Mucosa of descending colon (tissue), 3 donors: Measurements from ENCODE around the gene DHPS. TPM values are rescaled to one million over a fixed set of nuclear protein-coding genes. Genes with fewer than 3 reads are reported as not detected.
"Not testable (repeated sequence)": the region's sequence is repeated elsewhere in the genome, so short reads cannot be mapped to it uniquely, and the experiment has no call there.

Experiments used
- ATAC-seq: fragments of 200-7000 bp; cut with Tn5 transposase; one replicate; pipeline ENCODE4 v1.9.1; 2020; ENCODE audit warnings: mild to moderate bottlenecking, moderate library complexity
- DNase-seq, 3 donors: peaks; one replicate each; pipeline ENCODE4 v3.0.0-alpha.2; 2020
- H3K36me3 ChIP-seq: fragments of 200-600 bp; one replicate; pipeline ENCODE4 v1.8.0; 2021; ENCODE audit warnings: low read depth, mild to moderate bottlenecking
- H3K4me1 ChIP-seq: fragments of 200-600 bp; one replicate; pipeline ENCODE4 v1.8.0; 2021; ENCODE audit warnings: low read depth, mild to moderate bottlenecking
- H3K4me3 ChIP-seq: fragments of 200-600 bp; one replicate; pipeline ENCODE4 v1.8.0; 2021; ENCODE audit warnings: mild to moderate bottlenecking
- H3K9me3 ChIP-seq: fragments of 200-600 bp; one replicate; pipeline ENCODE4 v1.8.0; 2021; ENCODE audit warnings: mild to moderate bottlenecking
- intact Hi-C, 2 donors: fragments of 100-400 bp; cut with DNase I in 1 of 2; cut with micrococcal nuclease in 1 of 2; formaldehyde crosslinking; loops; one replicate each; pipeline versions ENCODE4 v1.11.0 to v1.11.1; 2022; cut with DNase I, micrococcal nuclease
- long read RNA-seq, 2 donors: library from polyadenylated mRNA; unstranded; transcript quantifications; one replicate each; pipeline ENCODE4 v2.0.0, GENCODE V29; 2019 to 2021
- total RNA-seq, 3 donors: library from RNA; stranded (reverse); fragmentation: NEBNext Ultra II Directional in 2 of 3; extraction: Animal tissue kit (Norgen Biotek cat#: 25700) in 2 of 3; gene quantifications; one replicate each; pipeline versions ENCODE4 v1.2.1 to v1.2.4, GENCODE V29; 2021 to 2023
- TF ChIP-seq, protein P1 (sequence below): fragments of 200-600 bp; IDR thresholded peaks from one replicate; pipeline ENCODE4 v1.8.0; 2022; ENCODE audit warnings: antibody characterized with exemption, mild to moderate bottlenecking
- donor health status: DM: no; HTN: no; CAD: no; lungs with moderate emphysema.
- donor health status: DM: no; HTN: no; CAD: no.
- donor health status: DM: no; HTN: yes; CAD: no.

Gene DHPS
- 10 to 100 TPM; 71.4 to 91.4 (median 88.9) TPM for total RNA-seq
- long read RNA-seq, donor 1, transcript DHPS-221 (8 exons, 1,176 nt) = minor isoform, 10 of 120 reads
- long read RNA-seq, donor 1, transcript DHPS-218 (2 exons, 1,085 nt) = minor isoform, 5 of 120 reads
- long read RNA-seq, donor 1, transcript DHPS-201 (9 exons, 1,363 nt) = major isoform, 94 of 120 reads
- long read RNA-seq, donor 1, partial matches to known transcripts = 3 of 120 reads
- long read RNA-seq, donor 1, other reads (novel, unspliced or antisense) = 6 of 120 reads
- long read RNA-seq, donor 2, transcript DHPS-201 (9 exons, 1,363 nt) = major isoform, 48 of 59 reads
- long read RNA-seq, donor 2, partial matches to known transcripts = 1 of 59 reads
- long read RNA-seq, donor 2, other reads (novel, unspliced or antisense) = 8 of 59 reads

DNA sequence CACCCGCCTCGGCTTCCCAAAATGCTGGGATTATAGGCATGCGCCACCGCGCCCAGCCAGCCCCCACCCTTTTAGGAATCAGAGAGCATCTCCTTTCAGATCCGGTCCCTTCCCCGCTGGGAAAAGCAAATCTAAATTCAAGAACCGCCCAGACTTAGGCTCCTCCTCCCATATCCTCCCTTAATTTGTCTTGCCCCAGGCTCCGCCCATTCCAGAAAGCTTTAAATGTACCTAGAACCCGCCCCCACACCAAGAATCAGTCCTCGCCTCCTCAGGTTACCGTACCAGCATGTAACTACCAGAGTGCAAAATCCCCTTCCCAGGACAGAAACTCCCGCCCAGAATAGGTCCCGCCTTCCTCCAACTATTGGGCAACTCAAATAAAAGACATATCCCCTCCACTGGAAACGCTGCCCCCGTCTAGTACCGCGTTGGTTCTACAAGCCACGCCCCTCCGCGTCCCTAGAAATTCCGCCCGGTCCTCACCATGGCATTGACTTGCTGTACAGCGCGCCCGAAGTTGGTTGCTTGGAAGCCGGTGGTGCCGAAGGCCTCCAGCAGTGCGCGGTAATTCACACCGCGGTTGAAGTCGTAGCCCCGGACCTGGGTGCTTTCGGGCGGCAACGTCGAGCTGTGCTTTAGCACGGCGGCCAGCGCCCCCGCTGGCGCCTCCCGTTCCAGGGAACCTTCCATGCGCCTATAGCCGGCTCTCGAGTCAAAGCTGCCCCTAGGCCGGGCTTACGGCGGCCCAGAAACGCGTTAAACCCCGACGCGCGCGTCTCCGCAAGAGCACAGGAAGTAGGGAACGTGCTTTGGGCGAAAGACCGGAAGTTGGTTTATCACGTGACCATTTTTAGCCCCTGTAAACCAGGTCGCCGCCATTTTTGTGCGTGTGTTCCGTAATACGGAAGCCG is at the start of gene DHPS:
DHPS (minus strand) TSS at position 807 of the 914 bp plus-strand sequence; CDS start at position 693, 114 bp downstream.
- H3K4me3 ChIP-seq = peak within 1 kb of the TSS; percentile 90
- TF ChIP-seq, protein P1, sequence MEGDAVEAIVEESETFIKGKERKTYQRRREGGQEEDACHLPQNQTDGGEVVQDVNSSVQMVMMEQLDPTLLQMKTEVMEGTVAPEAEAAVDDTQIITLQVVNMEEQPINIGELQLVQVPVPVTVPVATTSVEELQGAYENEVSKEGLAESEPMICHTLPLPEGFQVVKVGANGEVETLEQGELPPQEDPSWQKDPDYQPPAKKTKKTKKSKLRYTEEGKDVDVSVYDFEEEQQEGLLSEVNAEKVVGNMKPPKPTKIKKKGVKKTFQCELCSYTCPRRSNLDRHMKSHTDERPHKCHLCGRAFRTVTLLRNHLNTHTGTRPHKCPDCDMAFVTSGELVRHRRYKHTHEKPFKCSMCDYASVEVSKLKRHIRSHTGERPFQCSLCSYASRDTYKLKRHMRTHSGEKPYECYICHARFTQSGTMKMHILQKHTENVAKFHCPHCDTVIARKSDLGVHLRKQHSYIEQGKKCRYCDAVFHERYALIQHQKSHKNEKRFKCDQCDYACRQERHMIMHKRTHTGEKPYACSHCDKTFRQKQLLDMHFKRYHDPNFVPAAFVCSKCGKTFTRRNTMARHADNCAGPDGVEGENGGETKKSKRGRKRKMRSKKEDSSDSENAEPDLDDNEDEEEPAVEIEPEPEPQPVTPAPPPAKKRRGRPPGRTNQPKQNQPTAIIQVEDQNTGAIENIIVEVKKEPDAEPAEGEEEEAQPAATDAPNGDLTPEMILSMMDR = no peak
- H3K4me1 ChIP-seq = peaks cover 12% of the 10 kb centered on the region
- H3K36me3 ChIP-seq = no peaks in the 10 kb centered on the region
- DNase-seq = peak; percentile 88 to 97 (median 93)
- intact Hi-C loops = no loop called here
- peak; percentile 94 for ATAC-seq
- H3K9me3 ChIP-seq = no peaks in the 10 kb centered on the region

DNA sequence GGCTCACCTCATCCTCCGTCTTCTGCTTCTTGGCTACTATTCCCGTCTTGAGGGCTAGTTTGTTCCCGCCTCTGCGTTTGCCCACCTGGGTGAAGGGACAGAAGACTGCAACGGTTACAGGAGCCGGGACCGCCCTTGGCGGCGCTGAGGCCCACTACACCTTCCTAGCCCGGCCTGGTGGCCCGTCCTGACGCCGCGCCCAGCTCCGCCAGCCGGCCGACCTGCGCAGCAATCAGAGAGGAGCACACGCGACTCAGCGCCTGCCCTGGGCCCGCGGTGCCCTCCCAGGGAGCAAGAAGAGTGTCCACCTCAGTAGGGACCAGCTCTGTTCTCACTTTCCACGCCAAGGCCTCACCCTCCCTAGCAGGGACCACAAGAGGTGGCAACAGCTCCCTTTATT is 49.7 kb upstream of the DHPS start:
- H3K36me3 ChIP-seq = peaks cover 11% of the 10 kb centered on the region

DNA sequence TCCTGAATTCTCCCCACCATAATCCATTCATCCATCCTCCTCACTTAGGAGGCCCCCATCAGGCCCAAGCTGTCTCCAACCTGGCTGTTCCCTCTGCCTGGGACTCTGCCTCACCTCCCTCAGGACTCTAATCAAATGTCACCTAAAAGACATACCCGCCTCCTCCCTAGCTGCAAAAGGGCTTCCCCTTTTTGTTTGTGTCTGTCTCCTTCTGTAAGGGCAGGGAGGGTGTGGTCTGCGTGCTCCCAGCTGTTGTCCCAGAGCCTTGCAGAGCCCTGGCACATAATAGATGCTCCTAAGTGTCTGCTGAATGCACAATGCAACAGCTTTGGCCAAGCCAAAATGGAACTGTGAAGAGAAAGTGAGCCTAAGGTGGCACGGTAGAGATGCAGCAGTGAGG is 48.4 kb upstream of the DHPS start:
- Histone ChIP-seq H3K36me3 (peaks cover 11% of the 10 kb centered on the region), H3K9me3 (no peaks in the 10 kb centered on the region), H3K4me1 (peaks cover 19% of the 10 kb centered on the region), H3K4me3 (no peak overlapping the region)
- intact Hi-C loops = no loop called here
- DNase-seq (no peak), ATAC-seq (no peak)
- TF ChIP-seq, protein P1 = no peak

More for the DNA sequence above, 49.7 kb upstream of the DHPS start:
- no peaks in the 10 kb centered on the region for H3K9me3 ChIP-seq
- TF ChIP-seq, protein P1 = no peak
- ATAC-seq (no peak), DNase-seq (no peak)
- intact Hi-C loops = no loop called here
- no peak overlapping the region for H3K4me3 ChIP-seq
- H3K4me1 ChIP-seq = peaks cover 21% of the 10 kb centered on the region

DNA sequence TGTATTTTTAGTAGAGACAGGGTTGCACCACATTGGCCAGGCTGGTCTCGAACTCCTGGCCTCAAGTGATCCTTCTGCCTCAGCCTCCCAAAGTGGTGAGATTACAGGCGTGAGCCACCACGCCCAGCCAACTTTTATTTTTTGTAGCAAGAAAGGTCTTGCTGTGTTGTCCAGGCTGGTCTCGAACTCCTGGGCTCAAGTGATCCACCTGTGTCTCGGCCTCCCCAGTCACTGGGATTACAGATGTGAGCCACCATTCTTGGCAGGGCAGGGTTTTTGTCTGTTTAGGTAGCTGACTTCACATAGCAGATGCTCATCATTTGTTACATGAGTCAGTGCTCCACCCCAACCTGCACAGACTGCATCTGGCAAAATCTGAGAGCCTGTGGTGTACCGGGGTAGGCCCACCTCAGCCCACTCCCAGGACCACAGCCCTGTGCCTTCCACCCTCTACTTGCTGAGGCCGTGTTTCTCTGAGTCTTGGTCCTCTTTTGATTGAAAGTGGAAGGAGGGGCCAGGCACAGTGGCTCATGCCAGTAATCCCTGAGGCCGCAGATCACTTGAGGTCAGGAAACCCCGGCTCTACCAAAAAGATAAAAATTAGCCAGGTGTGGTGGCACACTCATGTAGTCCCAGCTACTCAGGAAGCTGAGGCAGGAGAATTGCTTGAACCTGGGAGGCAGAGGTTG is 46.2 kb upstream of the DHPS start:
- TF ChIP-seq, protein P1 = no peak
- Histone ChIP-seq H3K9me3 (no peaks in the 10 kb centered on the region), H3K4me3 (no peak overlapping the region), H3K36me3 (peaks cover 11% of the 10 kb centered on the region), H3K4me1 (peaks cover 18% of the 10 kb centered on the region)
- intact Hi-C loops = no loop called here
- DNase-seq (no peak), ATAC-seq (no peak)

DNA sequence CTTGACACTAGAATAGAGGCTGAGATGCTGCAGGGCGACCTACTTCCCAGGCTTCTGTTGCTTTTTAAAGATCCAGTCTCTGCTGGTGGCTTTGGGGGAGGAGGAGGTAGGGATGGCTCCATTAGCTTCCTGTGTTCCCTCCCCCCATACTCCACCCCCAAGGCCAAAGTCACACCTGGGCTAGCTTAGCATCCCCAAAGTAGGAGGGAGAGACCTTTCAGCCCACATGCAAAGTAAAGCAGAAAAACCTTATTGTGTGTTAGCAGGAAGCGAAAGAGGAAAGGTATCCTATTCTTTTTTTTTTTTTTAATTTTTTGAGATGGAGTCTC is 45.3 kb upstream of the DHPS start:
- no peak overlapping the region for H3K4me3 ChIP-seq
- H3K4me1 ChIP-seq = peaks cover 12% of the 10 kb centered on the region
- TF ChIP-seq, protein P1 = no peak
- ATAC-seq (no peak), DNase-seq (no peak)
- H3K9me3 ChIP-seq = no peaks in the 10 kb centered on the region
- intact Hi-C loops = no loop called here
- peaks cover 11% of the 10 kb centered on the region for H3K36me3 ChIP-seq

DNA sequence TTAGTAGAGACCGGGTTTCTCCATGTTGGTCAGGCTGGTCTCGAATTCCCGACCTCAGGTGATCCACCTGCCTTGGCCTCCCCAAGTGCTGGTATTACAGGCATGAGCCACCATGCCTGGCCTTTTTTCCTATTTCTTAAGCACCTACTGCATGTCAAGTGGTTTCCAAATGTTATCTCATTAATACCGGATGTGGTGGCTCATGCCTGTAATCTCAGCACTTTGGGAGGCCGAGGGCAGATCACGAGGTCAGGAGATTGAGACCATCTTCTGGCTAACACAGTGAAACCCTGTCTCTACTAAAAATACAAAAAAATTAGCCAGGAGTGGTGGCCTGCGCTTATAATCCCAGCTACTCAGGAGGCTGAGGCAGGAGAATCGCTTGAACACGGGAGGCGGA is 43.9 kb upstream of the DHPS start:
- H3K4me3 ChIP-seq, DNase-seq, H3K36me3 ChIP-seq, ATAC-seq, H3K9me3 ChIP-seq, intact Hi-C loops: not testable (repeated sequence)
- H3K4me1 ChIP-seq = peaks cover 19% of the 10 kb centered on the region
